GM12892 (cell line): ENCODE results near the gene PDK3.
A peak's percentile ranks its signal among the peaks of the same experiment; 100 is the strongest.

Experiments used
- DNase-seq: peaks from one replicate; pipeline ENCODE4 v3.0.0; 2011; ENCODE audit not compliant: insufficient read length
- FAIRE-seq: peaks from 2 replicates; lab custom pipeline; 2011; peaks lifted over from hg19 to GRCh38; lab: Jason Lieb, UNC
- POLR2A ChIP-seq: IDR thresholded peaks from 2 replicates; pipeline ENCODE4 v1.6.1; 2011; ENCODE audit warnings: low read depth, low read length, control low read depth
- POLR2AphosphoS5 ChIP-seq: IDR thresholded peaks from 2 replicates; pipeline ENCODE4 v1.6.1; 2011; ENCODE audit warnings: low read depth, low read length, control low read depth
- TAF1 ChIP-seq: IDR thresholded peaks from 2 replicates; pipeline ENCODE4 v1.6.1; 2011; ENCODE audit warnings: low read depth, mild to moderate bottlenecking, control low read depth, low read length, borderline replicate concordance

PDK3 gene

GRCh38 chrX:24463077-24463476, 2.0 kb upstream of the PDK3 start:
- DNase-seq (no peak), FAIRE-seq (no peak)

GRCh38 chrX:24464498-24464835, 619 bp upstream of the PDK3 start:
- DNase-seq (no peak), FAIRE-seq (no peak)
- TF ChIP-seq POLR2A (no peak), TAF1 (no peak), POLR2AphosphoS5 (no peak)

More at GRCh38 chrX:24463077-24463476, 2.0 kb upstream of the PDK3 start:
- TF ChIP-seq TAF1: no peak

GRCh38 chrX:24465532-24465865, 413 bp downstream of the PDK3 start:
- DNase-seq (no peak), FAIRE-seq (no peak)

GRCh38 chrX:24466025-24466424, 939 bp downstream of the PDK3 start:
- FAIRE-seq (no peak), DNase-seq (no peak)
- TF ChIP-seq TAF1: no peak
- no peak for TF ChIP-seq POLR2A
- no peak for TF ChIP-seq POLR2AphosphoS5

More at GRCh38 chrX:24465532-24465865, 413 bp downstream of the PDK3 start:
- no peak for TF ChIP-seq POLR2A
- TF ChIP-seq TAF1: no peak
- no peak for TF ChIP-seq POLR2AphosphoS5

GRCh38 chrX:24468245-24468644, 3.2 kb downstream of the PDK3 start:
- FAIRE-seq: no peak
- no peak for DNase-seq
- TF ChIP-seq POLR2AphosphoS5: no peak
- TF ChIP-seq TAF1: no peak
- no peak for TF ChIP-seq POLR2A

- TF ChIP-seq TAF1 (no peak), POLR2AphosphoS5 (no peak), POLR2A (no peak)
- FAIRE-seq (no peak), DNase-seq (no peak)
Observed at GRCh38 chrX:24471808-24472207, 6.7 kb downstream of the PDK3 start.

- FAIRE-seq (no peak), DNase-seq (no peak)
- no peak for TF ChIP-seq TAF1
Observed at GRCh38 chrX:24475480-24475879, 10.4 kb downstream of the PDK3 start.

- DNase-seq (no peak), FAIRE-seq (peak; percentile 14)
- TF ChIP-seq POLR2AphosphoS5: no peak
- TF ChIP-seq TAF1: no peak
- no peak for TF ChIP-seq POLR2A
Observed at GRCh38 chrX:24478509-24478908, 13.4 kb downstream of the PDK3 start.

GRCh38 chrX:24479924-24480323, 14.8 kb downstream of the PDK3 start:
- DNase-seq (no peak), FAIRE-seq (peak; percentile 85)
- TF ChIP-seq TAF1 (no peak), POLR2AphosphoS5 (no peak), POLR2A (no peak)

GRCh38 chrX:24480400-24480865, 15.3 kb downstream of the PDK3 start:
- TF ChIP-seq POLR2A (no peak), POLR2AphosphoS5 (no peak), TAF1 (no peak)
- DNase-seq: no peak
- peak; percentile 40 for FAIRE-seq

- peak; percentile 69 for FAIRE-seq
- no peak for DNase-seq
- TF ChIP-seq TAF1: no peak
- TF ChIP-seq POLR2AphosphoS5: no peak
Observed at GRCh38 chrX:24482823-24483415, 17.8 kb downstream of the PDK3 start.

- no peak for DNase-seq
- FAIRE-seq: no peak
- TF ChIP-seq TAF1 (no peak), POLR2AphosphoS5 (no peak), POLR2A (no peak)
Observed at GRCh38 chrX:24483596-24483995, 18.5 kb downstream of the PDK3 start.

- DNase-seq (no peak), FAIRE-seq (no peak)
- no peak for TF ChIP-seq POLR2A
- no peak for TF ChIP-seq POLR2AphosphoS5
- TF ChIP-seq TAF1: no peak
Observed at GRCh38 chrX:24485323-24485722, 20.2 kb downstream of the PDK3 start.
